ENCODE results near the gene PARD3B.

- TF ChIP-seq CTCF (IDR thresholded peaks at IDR 0.05) (no peak), POLR2A (IDR thresholded peaks at IDR 0.05) (no peak)
Measured at GRCh38 chr2:204973616-204974015, 428.3 kb downstream of the PARD3B start.
